Astrocyte (in vitro differentiated cells and primary cell): ENCODE measurements around the gene PGAM2. TPM values are rescaled to one million over a fixed set of nuclear protein-coding genes. Genes with fewer than 3 reads are reported as not detected.

Experiments used
- DNase-seq: peaks from one replicate; pipeline ENCODE4 v3.0.0-alpha.2; 2010; ENCODE audit warnings: low read depth
- FAIRE-seq: peaks from 2 replicates; lab custom pipeline; 2011; peaks lifted over from hg19 to GRCh38; lab: Jason Lieb, UNC
- H2AFZ ChIP-seq: 2 replicates; pipeline ENCODE4 v1.6.0; 2012; ENCODE audit warnings: low read depth, low read length, inconsistent platforms
- H3K27ac ChIP-seq: 2 replicates; pipeline ENCODE4 v1.5.1; 2011; ENCODE audit warnings: low read depth, low read length, inconsistent platforms
- H3K27me3 ChIP-seq: 2 replicates; pipeline ENCODE4 v1.6.0; 2011; ENCODE audit warnings: low read length, inconsistent platforms; ENCODE audit not compliant: insufficient read depth
- H3K36me3 ChIP-seq: 2 replicates; pipeline ENCODE4 v1.5.1; 2011; ENCODE audit warnings: low read length, inconsistent platforms; ENCODE audit not compliant: insufficient read depth
- H3K4me1 ChIP-seq: 2 replicates; pipeline ENCODE4 v1.5.1; 2011; ENCODE audit warnings: low read length, inconsistent platforms; ENCODE audit not compliant: insufficient read depth
- H3K4me2 ChIP-seq: 2 replicates; pipeline ENCODE4 v1.6.0; 2012; ENCODE audit warnings: low read length, inconsistent platforms
- H3K4me3 ChIP-seq: 2 replicates; pipeline ENCODE4 v1.5.1; 2011; ENCODE audit warnings: low read depth, mild to moderate bottlenecking, low read length, inconsistent platforms; ENCODE audit not compliant: insufficient read depth
- H3K79me2 ChIP-seq: 2 replicates; pipeline ENCODE4 v1.6.0; 2012; ENCODE audit warnings: mild to moderate bottlenecking, low read length, inconsistent platforms; ENCODE audit not compliant: insufficient read depth
- H3K9ac ChIP-seq: 2 replicates; pipeline ENCODE4 v1.6.0; 2012; ENCODE audit warnings: mild to moderate bottlenecking, low read length, inconsistent platforms
- H3K9me3 ChIP-seq: 2 replicates; pipeline ENCODE4 v1.5.1; 2012; ENCODE audit warnings: low read depth, mild to moderate bottlenecking, low read length, inconsistent platforms; ENCODE audit not compliant: insufficient read depth
- H4K20me1 ChIP-seq: 2 replicates; pipeline ENCODE4 v1.6.0; 2012; ENCODE audit warnings: low read length, inconsistent platforms; ENCODE audit not compliant: insufficient read depth
- H3K27ac Mint-ChIP-seq: one replicate; pipeline ENCODE4 v1.8.0; 2021; ENCODE audit warnings: mild to moderate bottlenecking, mixed read lengths; ENCODE audit not compliant: unreplicated experiment
- H3K27me3 Mint-ChIP-seq: one replicate; pipeline ENCODE4 v1.8.0; 2021; ENCODE audit warnings: low read depth, mixed read lengths; ENCODE audit not compliant: unreplicated experiment
- H3K36me3 Mint-ChIP-seq: one replicate; pipeline ENCODE4 v1.8.0; 2021; ENCODE audit warnings: low read depth, mixed read lengths; ENCODE audit not compliant: unreplicated experiment
- H3K4me1 Mint-ChIP-seq: one replicate; pipeline ENCODE4 v1.8.0; 2021; ENCODE audit warnings: low read depth, mixed read lengths; ENCODE audit not compliant: unreplicated experiment
- H3K4me3 Mint-ChIP-seq: one replicate; pipeline ENCODE4 v1.8.0; 2021; ENCODE audit warnings: mild to moderate bottlenecking, moderate library complexity, mixed read lengths; ENCODE audit not compliant: unreplicated experiment
- H3K9me3 Mint-ChIP-seq: one replicate; pipeline ENCODE4 v1.8.0; 2021; ENCODE audit warnings: mild to moderate bottlenecking, mixed read lengths; ENCODE audit not compliant: unreplicated experiment
- EZH2 ChIP-seq: IDR thresholded peaks from 2 replicates; pipeline ENCODE4 v1.6.1; 2012; ENCODE audit warnings: mild to moderate bottlenecking, low read length, inconsistent platforms; ENCODE audit not compliant: insufficient read depth
- total RNA-seq: library from RNA; stranded (reverse); gene quantifications from 2 replicates; pipeline ENCODE4 v1.2.1, GENCODE V29; 2021
- TF ChIP-seq, protein P1 (sequence below): IDR thresholded peaks from 2 replicates; pipeline ENCODE4 v1.5.1; 2011; ENCODE audit warnings: low read depth, mild to moderate bottlenecking, inconsistent platforms, low read length, moderate library complexity; ENCODE audit not compliant: insufficient read depth

PGAM2 gene
- total RNA-seq, 1 donor from 2014 or later: 0.79 TPM

DNA sequence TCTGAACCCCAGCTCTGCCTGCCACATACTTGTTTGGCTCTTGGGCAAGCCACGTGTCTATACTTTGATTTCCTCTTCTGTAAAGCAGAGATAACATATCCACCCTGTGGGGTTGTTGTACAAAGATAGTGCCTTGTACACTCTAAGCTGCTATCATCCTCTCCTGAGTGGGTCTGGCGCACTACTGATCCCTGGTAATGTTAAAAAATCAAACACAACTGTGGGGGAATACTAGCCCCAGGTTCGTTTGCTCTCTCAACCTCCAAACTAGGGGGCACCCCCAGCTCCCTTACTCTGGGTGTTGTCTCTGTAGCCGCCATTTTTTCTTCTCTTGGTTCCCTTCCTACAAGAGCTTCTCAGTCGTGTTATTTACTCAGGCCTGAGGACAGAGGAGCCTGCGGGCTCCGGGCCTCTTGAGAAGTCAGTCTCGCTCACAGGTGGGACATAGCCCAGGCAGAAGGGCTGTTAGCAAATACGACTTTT, 15.9 kb upstream of the PGAM2 start:
- Histone ChIP-seq H3K79me2 (peaks cover 15% of the 10 kb centered on the region), H3K27ac (no peak overlapping the region), H3K9me3 (no peaks in the 10 kb centered on the region), H3K36me3 (peaks cover 17% of the 10 kb centered on the region), H3K27me3 (no peaks in the 10 kb centered on the region), H3K4me1 (peaks cover 15% of the 10 kb centered on the region), H3K4me2 (peak overlapping the region; percentile 89), H2AFZ (no peak overlapping the region), H4K20me1 (no peaks in the 10 kb centered on the region), H3K4me3 (peak overlapping the region; percentile 75), H3K9ac (peak overlapping the region; percentile 85)
- no peak for TF ChIP-seq EZH2
- TF ChIP-seq, protein P1, sequence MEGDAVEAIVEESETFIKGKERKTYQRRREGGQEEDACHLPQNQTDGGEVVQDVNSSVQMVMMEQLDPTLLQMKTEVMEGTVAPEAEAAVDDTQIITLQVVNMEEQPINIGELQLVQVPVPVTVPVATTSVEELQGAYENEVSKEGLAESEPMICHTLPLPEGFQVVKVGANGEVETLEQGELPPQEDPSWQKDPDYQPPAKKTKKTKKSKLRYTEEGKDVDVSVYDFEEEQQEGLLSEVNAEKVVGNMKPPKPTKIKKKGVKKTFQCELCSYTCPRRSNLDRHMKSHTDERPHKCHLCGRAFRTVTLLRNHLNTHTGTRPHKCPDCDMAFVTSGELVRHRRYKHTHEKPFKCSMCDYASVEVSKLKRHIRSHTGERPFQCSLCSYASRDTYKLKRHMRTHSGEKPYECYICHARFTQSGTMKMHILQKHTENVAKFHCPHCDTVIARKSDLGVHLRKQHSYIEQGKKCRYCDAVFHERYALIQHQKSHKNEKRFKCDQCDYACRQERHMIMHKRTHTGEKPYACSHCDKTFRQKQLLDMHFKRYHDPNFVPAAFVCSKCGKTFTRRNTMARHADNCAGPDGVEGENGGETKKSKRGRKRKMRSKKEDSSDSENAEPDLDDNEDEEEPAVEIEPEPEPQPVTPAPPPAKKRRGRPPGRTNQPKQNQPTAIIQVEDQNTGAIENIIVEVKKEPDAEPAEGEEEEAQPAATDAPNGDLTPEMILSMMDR: no peak
- Mint-ChIP-seq H3K27ac (peak overlapping the region; percentile 38), H3K36me3 (peaks cover 14% of the 10 kb centered on the region), H3K4me1 (peaks cover 15% of the 10 kb centered on the region), H3K4me3 (peak overlapping the region; percentile 87), H3K9me3 (no peaks in the 10 kb centered on the region), H3K27me3 (no peaks in the 10 kb centered on the region)
- FAIRE-seq (no peak), DNase-seq (no peak)

DNA sequence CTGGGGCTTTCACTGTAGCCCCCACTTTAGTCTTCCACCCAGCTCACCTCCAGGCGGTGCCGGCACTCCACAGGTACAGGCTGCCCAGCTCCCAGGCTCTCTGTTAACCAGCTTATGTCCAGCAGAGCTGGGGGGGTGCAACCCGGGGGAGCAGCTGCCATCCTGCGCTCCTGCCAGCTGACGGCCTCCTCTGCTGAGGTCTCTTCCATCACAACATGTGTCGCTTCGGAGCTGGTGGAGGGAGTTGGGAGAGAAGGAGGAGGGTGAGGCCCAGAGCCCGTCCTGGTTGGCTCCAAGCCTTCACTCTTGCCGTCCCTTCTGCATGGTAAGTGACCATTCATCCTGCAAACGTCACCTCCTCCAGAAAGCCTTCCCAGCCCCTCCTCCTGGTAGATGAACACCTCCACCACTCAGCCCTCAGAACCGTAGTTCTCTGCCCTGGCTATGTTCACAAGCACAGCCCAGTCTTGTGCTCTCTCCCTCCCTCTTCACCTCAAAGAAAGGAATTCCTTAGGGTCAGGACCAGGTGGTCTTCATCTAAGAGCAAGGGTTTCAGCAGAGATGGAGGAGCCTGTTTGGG, 15.4 kb upstream of the PGAM2 start:
- no peak for DNase-seq
- peak overlapping the region; percentile 89 for H3K4me2 ChIP-seq
- H3K27me3 Mint-ChIP-seq: no peaks in the 10 kb centered on the region
- peaks cover 15% of the 10 kb centered on the region for H3K79me2 ChIP-seq
- no peaks in the 10 kb centered on the region for H3K9me3 Mint-ChIP-seq
- no peak overlapping the region for H3K27ac Mint-ChIP-seq
- peaks cover 15% of the 10 kb centered on the region for H3K4me1 ChIP-seq
- TF ChIP-seq EZH2: no peak
- TF ChIP-seq, protein P1: no peak
- H2AFZ ChIP-seq: no peak overlapping the region
- peak overlapping the region; percentile 87 for H3K4me3 Mint-ChIP-seq
- no peaks in the 10 kb centered on the region for H4K20me1 ChIP-seq
- H3K4me1 Mint-ChIP-seq: peaks cover 15% of the 10 kb centered on the region
- peaks cover 17% of the 10 kb centered on the region for H3K36me3 Mint-ChIP-seq
- H3K9me3 ChIP-seq: no peaks in the 10 kb centered on the region
- no peak for FAIRE-seq
- no peaks in the 10 kb centered on the region for H3K27me3 ChIP-seq
- H3K27ac ChIP-seq: no peak overlapping the region
- no peak overlapping the region for H3K4me3 ChIP-seq
- H3K36me3 ChIP-seq: peaks cover 17% of the 10 kb centered on the region
- no peak overlapping the region for H3K9ac ChIP-seq

DNA sequence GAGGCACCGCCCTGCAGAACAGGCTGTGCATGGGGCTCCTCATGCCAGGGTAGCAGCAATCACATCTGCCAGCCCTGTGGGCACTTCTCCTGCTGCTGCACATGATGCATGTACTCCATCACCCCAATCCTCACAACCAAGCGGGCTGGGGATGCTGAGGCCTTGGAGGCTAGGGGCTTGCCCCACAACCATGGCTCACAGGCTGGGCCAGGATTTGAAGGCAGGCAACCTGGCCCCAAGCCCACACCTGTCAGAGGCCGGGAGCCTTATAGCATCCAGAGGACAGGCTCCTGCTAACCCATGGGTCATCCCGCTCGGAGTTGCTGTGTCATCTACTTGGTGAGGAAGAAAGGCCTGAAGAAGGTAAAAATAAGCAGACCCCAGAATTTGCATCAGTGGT, 14.8 kb upstream of the PGAM2 start:
- H3K27ac Mint-ChIP-seq: no peak overlapping the region
- H3K27ac ChIP-seq: no peak overlapping the region
- H3K79me2 ChIP-seq: peaks cover 15% of the 10 kb centered on the region
- H2AFZ ChIP-seq: no peak overlapping the region
- no peak overlapping the region for H3K9ac ChIP-seq
- no peaks in the 10 kb centered on the region for H3K9me3 ChIP-seq
- no peaks in the 10 kb centered on the region for H3K27me3 Mint-ChIP-seq
- FAIRE-seq (no peak), DNase-seq (no peak)
- H3K4me1 Mint-ChIP-seq: peaks cover 15% of the 10 kb centered on the region
- H3K27me3 ChIP-seq: no peaks in the 10 kb centered on the region
- H3K36me3 ChIP-seq: peaks cover 17% of the 10 kb centered on the region
- no peaks in the 10 kb centered on the region for H3K9me3 Mint-ChIP-seq
- TF ChIP-seq, protein P1: no peak
- no peak for TF ChIP-seq EZH2
- H4K20me1 ChIP-seq: no peaks in the 10 kb centered on the region
- no peak overlapping the region for H3K4me3 Mint-ChIP-seq
- no peak overlapping the region for H3K4me2 ChIP-seq
- peaks cover 20% of the 10 kb centered on the region for H3K36me3 Mint-ChIP-seq
- H3K4me3 ChIP-seq: no peak overlapping the region
- peaks cover 15% of the 10 kb centered on the region for H3K4me1 ChIP-seq
